ENCODE measurements around the gene TRIP11.
A peak's percentile ranks its signal among the peaks of the same experiment; 100 is the strongest.

TRIP11 gene

DNA sequence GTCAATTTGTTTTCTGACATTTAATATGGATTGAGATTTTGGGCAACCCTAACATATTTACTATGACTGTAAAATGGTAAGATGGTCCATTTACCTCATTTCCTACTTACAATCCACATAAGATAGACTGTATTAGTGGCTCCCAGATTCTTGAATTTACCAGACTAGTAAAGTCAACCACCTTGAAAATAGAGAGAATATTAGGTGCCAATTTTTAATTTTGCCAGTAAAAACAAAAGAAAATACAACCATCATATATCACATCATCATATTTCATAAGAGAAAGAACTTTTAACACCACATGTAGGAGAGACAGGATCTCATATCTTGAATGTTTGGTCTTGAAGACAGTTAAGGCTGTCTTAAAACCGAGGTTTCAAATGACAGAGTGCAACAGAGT lies 84.7 kb downstream of the TRIP11 start:
- no peak for DNase-seq (ENCODE audit: low read depth)

DNA sequence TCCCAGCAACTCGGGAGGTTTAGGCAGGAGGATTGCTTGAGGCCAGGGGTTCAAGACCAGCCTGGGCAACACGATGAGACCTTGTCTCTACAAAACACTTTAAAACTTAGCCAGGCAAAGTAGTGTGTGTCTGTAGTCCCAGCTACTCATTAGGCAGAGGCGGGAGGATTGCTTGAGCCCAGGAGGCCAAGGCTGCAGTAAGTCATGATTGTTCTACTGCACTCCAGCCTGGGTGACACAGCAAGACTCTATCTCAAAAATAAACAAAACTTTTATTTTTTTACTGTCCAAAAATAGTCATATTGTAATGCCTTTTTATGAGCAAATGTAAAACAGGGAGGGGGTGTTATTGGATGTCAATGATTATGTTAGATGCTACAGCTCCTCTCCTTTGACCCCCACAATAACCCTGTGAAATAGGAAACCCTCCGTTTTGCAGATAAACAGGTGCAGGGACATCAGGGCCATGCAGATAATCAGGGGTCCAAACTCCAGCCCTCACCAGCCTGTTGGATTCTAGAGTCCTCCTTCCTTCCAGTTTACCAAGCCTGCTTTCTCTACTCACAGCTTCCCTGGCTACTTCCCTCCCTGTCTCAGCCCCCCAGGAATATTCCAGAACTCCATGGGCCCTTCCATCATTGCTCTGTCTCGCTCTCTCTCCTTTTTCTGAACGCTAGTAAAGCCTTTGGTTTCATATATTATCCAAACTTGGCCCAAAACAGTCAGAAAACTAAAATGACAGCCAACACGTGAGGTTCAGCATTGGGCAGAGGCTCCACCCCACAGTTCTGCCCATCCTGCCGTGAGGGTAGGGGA lies 86.5 kb downstream of the TRIP11 start:
- DNase-seq (ENCODE audit: low read depth) = no peak

- DNase-seq (ENCODE audit: low read depth) = peak; percentile 65
Measured at GRCh38 chr14:91947475-91948184, 92.2 kb downstream of the TRIP11 start, which contains the start of gene FBLN5. TSS of gene FBLN5 (minus strand) at chr14:91947694. CDS start at chr14:91947229, 465 bp downstream.

- peak; percentile 52 for DNase-seq (ENCODE audit: low read depth)
Measured at GRCh38 chr14:91946622-91947474, 93.0 kb downstream of the TRIP11 start.

- DNase-seq (ENCODE audit: low read depth) = no peak
Measured at GRCh38 chr14:91945751-91946621, 93.9 kb downstream of the TRIP11 start.

GRCh38 chr14:91942946-91943345 lies 96.9 kb downstream of the TRIP11 start:
- no peak for DNase-seq (ENCODE audit: low read depth)

GRCh38 chr14:91942128-91942527 lies 97.7 kb downstream of the TRIP11 start:
- DNase-seq (ENCODE audit: low read depth) = no peak

- no peak for DNase-seq (ENCODE audit: low read depth)
Measured at GRCh38 chr14:91940209-91940608, 99.7 kb downstream of the TRIP11 start.

DNA sequence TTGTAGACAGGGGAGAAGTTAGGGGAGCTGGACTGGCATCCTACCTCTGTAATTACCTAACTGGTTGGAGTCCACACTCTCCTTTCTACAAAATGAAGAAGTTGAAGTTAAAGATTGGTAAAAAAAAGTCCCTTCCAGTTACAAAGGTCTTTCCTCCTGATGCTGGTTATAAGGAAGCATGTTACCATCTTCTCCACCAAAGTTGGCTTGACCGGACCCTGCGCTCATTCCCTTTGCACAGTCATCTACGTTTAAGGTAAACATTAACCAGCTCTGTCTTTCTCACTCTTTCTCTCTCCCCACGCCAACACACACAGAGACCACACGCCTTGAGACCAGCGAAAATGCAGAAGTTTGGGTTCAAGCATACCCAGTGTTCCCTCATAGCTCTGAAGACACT lies 104.3 kb downstream of the TRIP11 start:
- DNase-seq (ENCODE audit: low read depth) = no peak

- no peak for DNase-seq (ENCODE audit: low read depth)
Measured at GRCh38 chr14:91934554-91935285, 105.1 kb downstream of the TRIP11 start.

GRCh38 chr14:91931478-91932088 lies 108.3 kb downstream of the TRIP11 start:
- DNase-seq (ENCODE audit: low read depth) = no peak

DNA sequence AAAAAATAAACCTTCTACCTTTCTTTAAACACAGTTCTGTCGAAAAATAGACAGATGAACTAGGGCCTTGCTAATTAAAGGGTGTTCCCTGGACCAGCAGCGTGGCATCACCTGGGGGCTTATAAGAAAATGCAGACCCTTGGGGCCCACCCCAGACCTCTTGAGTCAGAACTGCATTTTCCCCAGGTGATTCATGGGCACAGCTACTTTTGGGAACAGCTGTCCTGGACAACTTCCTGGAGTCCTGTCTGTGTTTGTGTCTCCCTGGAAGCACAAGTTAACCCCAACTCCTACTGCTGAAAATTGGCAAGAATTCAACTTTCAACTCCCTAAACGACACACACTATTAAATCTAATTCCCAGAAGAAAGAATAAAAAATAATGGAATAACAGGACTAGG lies 110.2 kb downstream of the TRIP11 start:
- DNase-seq (ENCODE audit: low read depth) = no peak

- DNase-seq (ENCODE audit: low read depth) = no peak
Measured at GRCh38 chr14:91927800-91928199, 112.1 kb downstream of the TRIP11 start.

DNA sequence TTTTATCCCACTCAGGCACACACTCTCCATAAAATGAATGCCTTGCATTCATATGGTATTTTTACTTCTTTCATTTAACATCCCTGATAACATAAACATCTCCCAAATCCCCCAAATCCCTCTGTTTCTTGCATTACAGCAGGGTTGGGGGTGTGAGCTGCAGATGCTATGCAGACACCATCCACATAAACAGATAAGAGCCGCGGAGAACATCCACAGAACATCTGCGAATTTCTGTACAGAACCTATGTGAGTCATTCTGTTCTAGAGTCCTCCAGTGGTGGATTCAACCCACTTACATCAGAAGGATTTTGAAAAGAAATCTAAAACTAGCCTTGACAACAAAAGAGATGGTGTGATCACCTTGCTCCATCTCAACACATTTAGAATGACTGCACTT lies 112.7 kb downstream of the TRIP11 start:
- peak; percentile 85 for DNase-seq (ENCODE audit: low read depth)

DNA sequence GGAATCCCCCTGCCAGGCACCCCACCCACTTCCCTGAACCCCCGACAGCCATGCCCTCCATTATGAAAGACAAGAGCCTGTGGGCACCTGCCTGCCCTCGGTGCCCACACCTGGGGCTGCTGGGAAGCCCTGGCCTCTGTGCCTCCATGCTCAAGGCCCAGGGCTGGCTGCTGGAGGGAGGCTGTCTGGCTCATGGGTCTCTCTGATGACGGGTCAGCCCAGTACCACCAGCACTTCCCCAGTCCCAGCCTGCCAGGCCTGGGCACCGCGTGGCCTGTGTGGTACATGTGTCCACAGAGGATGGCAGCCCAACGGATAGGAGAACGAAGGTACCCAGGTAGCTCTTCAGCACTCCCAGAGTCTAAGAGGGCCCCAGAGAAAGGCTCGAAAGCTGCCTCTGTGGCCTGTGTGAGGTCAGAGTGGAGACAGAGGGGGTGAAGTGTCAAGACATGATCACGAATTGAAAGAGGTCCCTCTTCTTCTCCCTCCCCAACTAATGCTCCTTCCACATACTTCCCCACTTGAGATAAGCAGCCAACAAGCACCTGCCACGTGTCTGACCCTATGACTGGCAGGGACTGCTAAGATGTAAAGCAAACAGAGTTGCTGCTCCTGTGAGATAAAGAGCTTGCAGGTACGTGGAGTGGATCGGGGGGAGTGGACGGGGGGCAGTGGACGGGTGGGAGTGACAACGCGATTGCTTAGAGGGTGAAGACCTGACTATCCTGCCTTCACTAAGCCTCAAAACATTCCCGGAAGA lies 113.5 kb downstream of the TRIP11 start:
- no peak for DNase-seq (ENCODE audit: low read depth)

GRCh38 chr14:91925727-91926121 lies 114.1 kb downstream of the TRIP11 start:
- no peak for DNase-seq (ENCODE audit: low read depth)

DNA sequence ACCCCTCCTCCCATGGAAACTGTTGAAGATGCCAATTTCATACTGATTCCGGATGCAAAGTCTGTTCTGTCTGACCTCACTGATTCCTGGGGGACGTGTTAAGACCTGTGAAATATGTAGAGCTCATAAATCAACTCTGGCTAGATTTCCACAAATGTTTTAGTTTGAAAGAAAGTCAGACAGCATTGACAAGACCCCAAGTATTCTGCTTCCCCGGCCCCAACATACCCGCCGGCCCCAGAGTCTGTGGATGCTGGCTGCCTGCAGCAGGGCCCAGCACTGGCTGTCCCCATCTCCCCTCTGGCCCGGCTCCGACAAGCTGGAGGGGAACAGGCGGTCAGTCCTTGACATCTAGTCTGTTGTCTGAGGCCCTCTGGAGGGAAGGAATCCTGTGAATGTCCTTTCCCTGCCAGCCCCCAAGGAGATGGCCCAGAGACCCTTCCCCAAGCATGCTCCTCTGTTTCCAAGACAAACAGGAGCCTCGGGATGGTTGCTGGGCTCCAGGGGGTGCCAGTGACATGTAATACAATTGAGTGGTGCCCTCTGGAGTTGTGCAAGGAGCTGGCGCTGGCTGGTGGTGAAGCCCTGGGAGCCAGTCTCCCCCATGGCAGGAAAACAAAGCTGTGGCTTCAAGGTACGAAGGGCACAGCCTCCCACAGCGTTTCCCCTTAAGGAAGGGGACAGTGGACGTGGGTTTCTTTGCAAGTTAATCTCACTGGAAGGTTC lies 114.7 kb downstream of the TRIP11 start:
- DNase-seq (ENCODE audit: low read depth) = no peak

DNA sequence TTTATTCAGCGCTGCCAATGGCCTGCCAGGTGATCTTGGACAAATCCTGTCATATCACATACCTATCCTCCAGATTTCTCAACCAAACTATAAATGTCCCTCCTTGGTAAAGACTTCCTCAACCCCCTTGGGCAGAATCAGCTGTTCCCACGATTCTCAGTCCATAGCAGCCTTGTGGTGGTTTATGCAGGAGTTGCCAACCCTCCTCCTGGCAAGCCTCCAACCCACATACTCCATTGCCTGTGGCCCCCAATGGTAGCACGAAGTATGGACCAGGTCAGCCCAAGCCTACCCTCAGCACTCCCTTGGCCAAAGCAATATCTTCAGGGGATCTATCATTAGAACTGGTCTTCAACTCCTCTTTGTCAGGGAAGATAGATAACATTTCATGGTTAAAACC lies 119.3 kb downstream of the TRIP11 start:
- DNase-seq (ENCODE audit: low read depth) = no peak

- DNase-seq (ENCODE audit: low read depth) = peak; percentile 31
Measured at GRCh38 chr14:91919814-91920213, 120.0 kb downstream of the TRIP11 start.
